Panc1 (cell line): ENCODE results near the gene BRSK1. TPM values are rescaled to one million over a fixed set of nuclear protein-coding genes. Genes with fewer than 3 reads are reported as not detected.

Source experiments
- ATAC-seq: fragments of 200-7000 bp; cut with Tn5 transposase; 2 replicates; pipeline ENCODE4 v1.9.1; 2020; ENCODE audit warnings: mild to moderate bottlenecking, moderate library complexity
- BruUV-seq: library from RNA; stranded (reverse); fragments of 400-500 nt; replicated peaks from 2 replicates; lab custom pipeline; 2021; lab: Mats Ljungman, UMichigan
- CTCF ChIA-PET: fragments of 300-600 bp; sonication (Branson Sonifier 250); formaldehyde crosslinking; loops from one replicate; lab custom pipeline; 2022; ENCODE audit warnings: antibody characterized with exemption; lab: Charles Lee
- POLR2A ChIA-PET: fragments of 300-600 bp; sonication (Branson Sonifier 250); formaldehyde crosslinking; loops from one replicate; lab custom pipeline; 2022; ENCODE audit warnings: antibody characterized with exemption; lab: Charles Lee
- DNase-seq: peaks from one replicate; pipeline ENCODE4 v3.0.0-alpha.2; 2010; ENCODE audit warnings: low read depth, low spot score
- H3K27ac ChIP-seq: 2 replicates; pipeline ENCODE4 v1.5.1; 2011; ENCODE audit warnings: mild to moderate bottlenecking, low read length, inconsistent platforms
- H3K27me3 ChIP-seq: fragments of 200-500 bp; sonication (Bioruptor generic); 2 replicates; pipeline ENCODE4 v1.6.0; 2014; ENCODE audit warnings: low read length, inconsistent platforms; ENCODE audit not compliant: control insufficient read depth, insufficient read depth
- H3K36me3 ChIP-seq: fragments of 200-500 bp; sonication (Bioruptor generic); 2 replicates; pipeline ENCODE4 v1.5.1; 2014; ENCODE audit warnings: inconsistent platforms, mild to moderate bottlenecking, low read length, moderate library complexity; ENCODE audit not compliant: control insufficient read depth, insufficient read depth
- H3K4me1 ChIP-seq: 2 replicates; pipeline ENCODE4 v1.5.1; 2011; ENCODE audit warnings: inconsistent platforms, mild to moderate bottlenecking, low read length, moderate library complexity; ENCODE audit not compliant: control insufficient read depth, insufficient read depth
- H3K4me3 ChIP-seq, 2 experiments: 2 replicates each; pipeline ENCODE4 v1.5.1; 2011 to 2012; ENCODE audit warnings: low read depth in 2 of 2, low read length in 2 of 2, mild to moderate bottlenecking in 2 of 2, inconsistent platforms in 1 of 2, moderate library complexity in 1 of 2
- H3K9me3 ChIP-seq: fragments of 200-500 bp; sonication (Bioruptor generic); 2 replicates; pipeline ENCODE4 v1.5.1; 2014; ENCODE audit warnings: low read depth, mild to moderate bottlenecking, inconsistent platforms, low read length, moderate library complexity; ENCODE audit not compliant: control insufficient read depth, insufficient read depth
- CTCF ChIP-seq: fragments of 450-650 bp; IDR thresholded peaks from 2 replicates; pipeline ENCODE4 v1.5.1; 2017; ENCODE audit warnings: mild to moderate bottlenecking
- POLR2AphosphoS5 ChIP-seq: IDR thresholded peaks from 2 replicates; pipeline ENCODE4 v1.6.1; 2012; ENCODE audit warnings: mild to moderate bottlenecking, low read depth, low read length, moderate library complexity
- REST ChIP-seq, 2 experiments: IDR thresholded peaks; 2 replicates each; pipeline ENCODE4 v1.6.1; 2011 to 2012; ENCODE audit warnings: low read depth in 2 of 2, control low read depth in 1 of 2, low read length in 1 of 2, mild to moderate bottlenecking in 1 of 2, moderate library complexity in 1 of 2; ENCODE audit not compliant: insufficient read depth in 1 of 2
- SIN3A ChIP-seq: IDR thresholded peaks from 2 replicates; pipeline ENCODE4 v1.6.1; 2012; ENCODE audit warnings: low read depth, mild to moderate bottlenecking, low read length, moderate library complexity, borderline replicate concordance; ENCODE audit not compliant: insufficient read depth
- TCF7L2 ChIP-seq: IDR thresholded peaks from 2 replicates; pipeline ENCODE4 v1.6.1; 2011; ENCODE audit warnings: mild to moderate bottlenecking, low read depth, low read length, inconsistent platforms
- in situ Hi-C: cut with HindIII; loops from 2 replicates; pipeline ENCODE4 v1.10.0; 2016; ENCODE audit warnings: low sequenced_read_pairs, low pct_unique_long_range_greater_than_20kb
- intact Hi-C: fragments of 100-400 bp; cut with micrococcal nuclease; formaldehyde crosslinking; loops from one replicate; pipeline ENCODE4 v1.10.0; 2022; ENCODE audit not compliant: unreplicated experiment
- total RNA-seq: library from RNA; stranded (reverse); gene quantifications from one replicate; pipeline ENCODE4 v1.2.1, GENCODE V29; 2021; ENCODE audit not compliant: unreplicated experiment

BRSK1 gene
- total RNA-seq, 1 experiment from 2014 or later: 7.9 TPM

- Histone ChIP-seq H3K4me3 (no peak overlapping the region), H3K27ac (no peak overlapping the region), H3K36me3 (no peaks in the 10 kb centered on the region), H3K9me3 (no peaks in the 10 kb centered on the region), H3K4me1 (no peaks in the 10 kb centered on the region), H3K27me3 (no peaks in the 10 kb centered on the region)
- in situ Hi-C loops: no loop called here
- intact Hi-C loops: no loop called here
- BruUV-seq: no TSS peak
- CTCF ChIA-PET: no interaction called here
- DNase-seq (no peak), ATAC-seq (no peak)
- TF ChIP-seq CTCF: no peak
- POLR2A ChIA-PET: interaction anchor here (0.6 kb wide), 1 partner anchor 58 kb away, joined by 3 read pairs; no protein-coding TSS in a partner anchor
These were observed 32.2 kb downstream of the BRSK1 start for GRCh38 chr19:55315956-55316525.

DNA sequence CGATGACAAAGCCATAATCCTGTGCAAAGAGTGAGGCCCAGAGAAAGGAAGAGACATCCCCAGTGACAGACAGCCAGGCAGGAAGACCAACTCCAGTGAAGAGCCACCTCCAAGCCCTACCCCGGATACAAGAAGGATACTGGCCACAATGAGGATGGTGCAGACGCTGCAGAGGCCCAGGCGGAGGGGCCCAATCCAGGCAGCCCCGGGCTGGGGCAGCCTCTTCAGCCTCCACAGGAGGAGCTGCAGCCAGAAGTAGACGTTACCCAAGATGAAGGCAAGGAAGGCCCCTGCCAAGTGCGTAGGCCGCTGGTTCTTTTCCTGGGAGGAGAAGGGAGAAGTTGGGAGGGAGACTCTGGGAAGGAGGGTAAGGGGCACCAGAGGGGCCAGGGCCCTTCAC lies 32.8 kb downstream of the BRSK1 start:
- H3K4me3 ChIP-seq: no peak overlapping the region
- CTCF ChIA-PET: no interaction called here
- in situ Hi-C loops: no loop called here
- no peaks in the 10 kb centered on the region for H3K27me3 ChIP-seq
- BruUV-seq: no TSS peak
- DNase-seq: no peak
- H3K9me3 ChIP-seq: no peaks in the 10 kb centered on the region
- TF ChIP-seq TCF7L2 (no peak), CTCF (no peak), REST (IDR thresholded peaks at IDR 0.05; ENCODE audit: insufficient read depth in 1 of 2, low read depth in 2 of 2, low read length in 1 of 2) (no peak), SIN3A (no peak), POLR2AphosphoS5 (no peak)
- intact Hi-C loops: no loop called here
- H3K27ac ChIP-seq: no peak overlapping the region
- no peak for ATAC-seq
- H3K4me1 ChIP-seq: no peaks in the 10 kb centered on the region
- H3K36me3 ChIP-seq: no peaks in the 10 kb centered on the region
- POLR2A ChIA-PET: interaction anchor here (0.6 kb wide), 1 partner anchor 21 kb away, joined by 3 read pairs; no protein-coding TSS in a partner anchor
